ENCODE data around the gene ALK.

ALK gene

GRCh38 chr2:29777161-29777560, 144.2 kb downstream of the ALK start:
- FAIRE-seq (no peak), DNase-seq (ENCODE audit: insufficient read length, low spot score) (no peak)
- no peak for TF ChIP-seq CTCF (IDR thresholded peaks at IDR 0.05; ENCODE audit: insufficient read depth, missing control alignments)

DNA sequence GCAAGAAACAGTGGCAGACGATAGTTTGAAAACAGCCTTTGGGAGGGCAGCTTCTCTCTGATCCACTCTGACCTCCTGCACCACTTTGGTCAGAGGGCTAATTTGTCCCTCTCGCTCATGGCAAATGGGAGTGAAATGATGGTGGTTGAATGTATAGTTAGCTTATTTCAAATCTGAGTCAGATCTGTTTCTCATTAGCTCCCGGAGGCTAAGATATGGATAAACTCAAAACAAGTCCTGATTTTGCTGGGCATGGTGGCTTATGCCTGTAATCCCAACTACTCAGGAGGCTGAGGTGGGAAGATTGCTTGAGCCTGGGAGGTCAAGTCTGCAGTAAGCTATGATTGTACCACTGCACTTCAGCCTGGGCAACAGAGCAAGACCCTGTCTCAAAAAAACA, 145.0 kb downstream of the ALK start:
- TF ChIP-seq CTCF (IDR thresholded peaks at IDR 0.05; ENCODE audit: insufficient read depth, missing control alignments), result no peak
- no peak for FAIRE-seq
- no peak for DNase-seq (ENCODE audit: insufficient read length, low spot score)

DNA sequence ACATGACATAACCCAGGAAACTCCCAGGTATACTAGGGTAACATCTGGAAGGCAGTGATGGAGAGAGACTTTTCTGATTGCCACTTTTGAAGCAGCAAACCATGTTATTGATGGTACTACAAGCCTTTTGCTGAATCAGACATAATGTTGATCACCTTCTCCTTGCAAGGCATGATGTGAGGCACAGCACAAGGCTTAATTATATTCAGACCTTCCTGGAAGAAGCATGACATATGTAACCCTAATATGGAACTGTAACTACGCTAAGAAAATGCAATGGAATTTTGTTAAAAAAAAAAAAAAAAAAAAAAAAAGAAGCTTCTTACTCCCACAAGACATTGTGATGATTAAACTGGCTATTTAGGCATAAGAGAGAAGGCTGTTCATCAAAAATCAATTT, 145.4 kb downstream of the ALK start:
- no peak for TF ChIP-seq CTCF (IDR thresholded peaks at IDR 0.05; ENCODE audit: insufficient read depth, missing control alignments)
- FAIRE-seq (no peak), DNase-seq (ENCODE audit: insufficient read length, low spot score) (no peak)

DNA sequence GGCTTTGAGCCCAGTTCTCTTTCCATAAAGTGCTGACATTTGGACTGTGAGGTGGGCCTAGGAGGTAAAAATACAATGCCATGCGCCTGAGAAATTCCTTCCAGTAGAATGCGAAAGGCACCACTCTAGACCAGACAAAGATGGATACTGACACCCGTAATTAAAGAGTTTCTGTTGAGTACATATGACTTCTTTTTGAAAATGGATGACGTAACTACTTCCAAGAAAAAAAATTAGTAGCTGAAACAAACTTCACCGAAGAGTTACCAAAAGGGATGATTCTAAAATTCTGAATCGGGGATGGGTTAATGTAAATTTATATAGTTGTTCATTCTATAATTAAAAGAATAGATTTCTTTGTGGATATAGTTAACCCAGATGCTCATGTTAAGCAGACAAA, 146.8 kb downstream of the ALK start:
- DNase-seq (ENCODE audit: insufficient read length, low spot score), result no peak
- no peak for FAIRE-seq
- no peak for TF ChIP-seq CTCF (IDR thresholded peaks at IDR 0.05; ENCODE audit: insufficient read depth, missing control alignments)

DNA sequence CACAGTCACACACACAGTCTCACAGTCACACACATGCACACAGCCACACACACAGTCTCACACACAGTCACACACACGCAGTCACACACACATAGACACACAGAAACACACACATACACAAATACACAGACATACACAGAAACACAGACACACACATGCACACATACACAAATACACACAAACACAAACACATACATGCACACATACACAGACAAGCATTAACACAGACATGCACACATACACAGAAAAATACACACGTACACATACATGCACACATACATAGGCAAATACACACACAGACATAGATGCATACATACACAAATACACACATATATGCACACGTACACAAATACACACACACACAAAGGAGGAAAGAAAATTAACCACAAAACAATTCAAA, 150.5 kb downstream of the ALK start:
- DNase-seq (ENCODE audit: insufficient read length, low spot score) (no peak), FAIRE-seq (no peak)
- TF ChIP-seq CTCF (IDR thresholded peaks at IDR 0.05; ENCODE audit: insufficient read depth, missing control alignments), result no peak

GRCh38 chr2:29769847-29770246, 151.5 kb downstream of the ALK start:
- DNase-seq (ENCODE audit: insufficient read length, low spot score), result no peak
- TF ChIP-seq CTCF (IDR thresholded peaks at IDR 0.05; ENCODE audit: insufficient read depth, missing control alignments), result no peak
- FAIRE-seq, result no peak

- no peak for TF ChIP-seq CTCF (IDR thresholded peaks at IDR 0.05; ENCODE audit: insufficient read depth, missing control alignments)
- DNase-seq (ENCODE audit: insufficient read length, low spot score), result no peak
- no peak for FAIRE-seq
Measured at GRCh38 chr2:29767606-29768335, 153.6 kb downstream of the ALK start.

All from D721Med (cell line).